Effector memory CD4-positive, alpha-beta T cell (primary cell): Measurements from ENCODE around the gene STON2.

Experiments used
- DNase-seq, 3 donors: peaks; one replicate each; pipeline ENCODE4 v3.0.0-alpha.2; 2020
- H3K27ac ChIP-seq: 2 replicates; pipeline ENCODE4 v1.7.0; 2013; ENCODE audit warnings: mild to moderate bottlenecking, low read length, moderate library complexity; ENCODE audit not compliant: insufficient read depth, poor library complexity, severe bottlenecking
- H3K27me3 ChIP-seq: replicated peaks from 2 replicates; pipeline ENCODE4 v1.7.0; 2013; ENCODE audit warnings: mild to moderate bottlenecking, low read length; ENCODE audit not compliant: insufficient read depth, control insufficient read depth, poor library complexity, severe bottlenecking
- H3K36me3 ChIP-seq: 2 replicates; pipeline ENCODE4 v1.7.0; 2013; ENCODE audit warnings: mild to moderate bottlenecking, low read length, moderate library complexity; ENCODE audit not compliant: control insufficient read depth, insufficient read depth
- H3K4me1 ChIP-seq: 2 replicates; pipeline ENCODE4 v1.7.0; 2013; ENCODE audit warnings: low read length, mild to moderate bottlenecking; ENCODE audit not compliant: control insufficient read depth, insufficient read depth, poor library complexity, severe bottlenecking
- H3K4me3 ChIP-seq: 2 replicates; pipeline ENCODE4 v1.7.0; 2013; ENCODE audit warnings: low read length, low read depth, mild to moderate bottlenecking; ENCODE audit not compliant: insufficient read depth, poor library complexity, severe bottlenecking
- H3K9me3 ChIP-seq: 2 replicates; pipeline ENCODE4 v1.7.0; 2013; ENCODE audit warnings: mild to moderate bottlenecking, low read length, moderate library complexity; ENCODE audit not compliant: control insufficient read depth
- total RNA-seq, 3 donors: gene quantifications; one replicate each; lab custom pipeline; 2026; lab: John Stamatoyannopoulos, UW

STON2 gene
- 0 to 0.77 (median 0.09) reads per million in 3 donors for total RNA-seq

DNA sequence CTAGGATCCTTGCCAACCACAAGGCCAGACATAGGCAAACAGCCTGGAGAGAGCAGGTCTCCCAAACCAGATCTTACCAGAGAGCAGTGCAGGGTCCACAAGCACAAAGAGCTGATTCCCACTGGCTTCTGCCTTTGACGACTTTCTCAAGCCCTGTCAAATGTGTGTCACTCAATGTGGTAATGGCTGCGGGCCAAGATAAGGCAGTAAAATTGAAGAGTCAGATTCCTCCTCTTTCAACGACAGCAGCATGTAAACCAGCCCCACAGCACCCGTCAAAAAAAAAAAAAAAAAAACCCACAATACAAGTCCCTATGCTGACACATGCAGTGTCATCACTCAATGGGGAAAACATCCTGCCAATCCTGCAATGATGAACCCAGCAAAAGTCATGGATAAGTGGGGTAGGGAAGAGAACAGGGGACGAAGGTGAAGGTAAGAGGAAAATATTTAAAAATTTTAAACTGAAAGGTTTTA lies at the start of gene STON2:
STON2 (minus strand) TSS at position 123 of the 477 bp plus-strand sequence. CDS start 1,942 bp downstream, outside the sequence.
- no peaks in the 10 kb centered on the region for H3K4me1 ChIP-seq
- H3K27ac ChIP-seq = no peak within 1 kb of the TSS
- H3K27me3 ChIP-seq = no peaks in the 10 kb centered on the region
- no peak for DNase-seq
- no peak within 1 kb of the TSS for H3K4me3 ChIP-seq
- no peaks in the 10 kb centered on the region for H3K36me3 ChIP-seq
- no peaks in the 10 kb centered on the region for H3K9me3 ChIP-seq

- H3K36me3 ChIP-seq = no peaks in the 10 kb centered on the region
- no peaks in the 10 kb centered on the region for H3K27me3 ChIP-seq
- no peak for DNase-seq
- no peak overlapping the region for H3K27ac ChIP-seq
- no peak overlapping the region for H3K4me3 ChIP-seq
- H3K9me3 ChIP-seq = no peaks in the 10 kb centered on the region
- no peaks in the 10 kb centered on the region for H3K4me1 ChIP-seq
Measured at GRCh38 chr14:81449576-81449975, 49.5 kb upstream of the STON2 start.

DNA sequence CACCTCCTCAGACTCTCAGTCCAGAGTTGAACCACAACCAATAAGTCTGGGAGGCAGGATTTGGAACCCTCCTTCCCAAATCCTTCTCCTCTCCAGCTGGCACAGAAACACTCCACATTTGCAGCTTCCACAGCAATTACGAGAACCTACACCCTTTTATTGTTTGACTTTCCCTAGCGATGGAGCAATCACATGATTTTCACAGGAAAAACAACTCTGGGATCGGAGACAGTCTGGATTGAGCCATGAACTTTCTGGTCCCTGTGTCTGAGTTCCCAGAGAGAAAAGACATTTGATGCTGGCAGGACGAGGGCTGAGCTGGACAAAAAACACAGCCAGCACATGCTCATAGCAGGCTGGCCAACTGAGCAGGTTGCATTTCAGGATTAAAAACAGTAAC lies 49.0 kb upstream of the STON2 start:
- Histone ChIP-seq H3K27me3 (no peaks in the 10 kb centered on the region), H3K36me3 (no peaks in the 10 kb centered on the region), H3K27ac (no peak overlapping the region), H3K9me3 (no peaks in the 10 kb centered on the region), H3K4me3 (no peak overlapping the region), H3K4me1 (no peaks in the 10 kb centered on the region)
- no peak for DNase-seq

DNA sequence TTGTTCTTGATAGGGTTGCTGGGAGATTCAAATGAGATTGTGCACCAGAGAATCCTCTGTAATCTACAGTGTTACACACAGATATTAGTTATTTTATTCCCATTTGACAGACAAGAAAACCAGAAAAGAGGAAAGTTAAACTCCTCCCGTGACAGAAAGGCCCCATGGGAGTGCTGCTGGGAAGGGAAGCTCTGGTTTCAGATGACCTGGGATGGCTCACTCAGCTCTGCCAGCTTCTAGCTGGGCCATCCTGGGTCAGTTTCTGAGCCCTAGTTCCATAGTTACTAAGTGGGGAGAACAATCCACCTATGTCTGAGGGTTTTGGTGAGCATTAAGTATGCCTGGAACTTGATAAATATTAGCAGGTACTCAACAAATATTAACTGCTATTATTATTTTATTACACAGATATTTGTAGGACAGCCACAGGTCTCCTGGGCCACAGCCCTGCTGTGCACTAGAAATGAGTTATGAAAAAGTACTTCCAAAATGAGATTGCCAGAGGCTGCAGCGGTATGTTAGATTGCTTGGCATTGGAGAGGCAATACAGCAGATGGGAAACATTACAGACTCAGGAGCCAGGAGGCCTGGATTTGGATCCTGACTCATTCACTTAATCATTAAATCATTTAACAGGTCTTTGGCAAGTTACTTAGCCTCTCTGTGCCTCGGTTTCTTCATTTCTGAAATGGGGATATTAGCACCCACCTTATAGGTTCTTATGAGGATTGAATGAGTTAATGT lies 47.1 kb upstream of the STON2 start:
- Histone ChIP-seq H3K36me3 (no peaks in the 10 kb centered on the region), H3K27ac (no peak overlapping the region), H3K4me3 (no peak overlapping the region), H3K27me3 (no peaks in the 10 kb centered on the region), H3K9me3 (no peaks in the 10 kb centered on the region), H3K4me1 (no peaks in the 10 kb centered on the region)
- no peak for DNase-seq

DNA sequence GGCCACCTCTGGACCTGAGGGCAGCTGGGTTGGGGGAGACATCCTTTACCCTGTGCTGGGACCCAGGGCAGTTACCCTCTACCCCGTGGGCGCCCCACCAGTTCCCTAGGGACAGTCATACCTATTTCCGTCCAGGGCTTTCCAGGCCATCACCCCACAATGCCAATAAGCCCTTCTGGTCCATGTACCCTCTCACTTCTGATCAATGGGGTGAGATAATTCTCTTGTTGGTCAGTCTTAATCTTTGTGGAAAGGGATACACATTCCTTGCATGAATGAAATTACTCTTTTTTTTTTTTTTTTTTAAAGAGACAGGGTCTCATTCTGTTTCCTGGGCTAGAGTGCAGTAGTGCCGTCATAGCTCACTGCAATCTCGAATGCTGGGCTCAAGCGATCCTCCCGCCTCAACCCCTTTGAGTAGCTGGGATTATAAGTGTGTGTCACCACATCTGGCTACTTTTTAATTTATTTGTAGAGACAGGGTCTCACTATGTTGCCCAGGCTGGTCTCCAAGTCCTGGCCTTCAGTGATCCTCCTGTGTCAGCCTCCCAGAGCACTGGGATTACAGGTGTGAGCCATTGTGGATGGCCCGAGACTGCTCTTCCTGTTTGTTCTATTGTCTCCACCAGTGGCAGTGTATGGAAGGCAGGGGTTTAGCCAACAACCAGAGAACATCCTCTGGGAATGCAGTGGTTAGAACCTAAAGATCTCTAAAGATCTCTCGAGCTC lies 46.3 kb upstream of the STON2 start:
- Histone ChIP-seq H3K4me1 (no peaks in the 10 kb centered on the region), H3K36me3 (no peaks in the 10 kb centered on the region), H3K4me3 (no peak overlapping the region), H3K27ac (no peak overlapping the region), H3K9me3 (no peaks in the 10 kb centered on the region), H3K27me3 (no peaks in the 10 kb centered on the region)
- no peak for DNase-seq

GRCh38 chr14:81441626-81442134 lies 41.6 kb upstream of the STON2 start:
- H3K36me3 ChIP-seq = no peaks in the 10 kb centered on the region
- H3K4me1 ChIP-seq = no peaks in the 10 kb centered on the region
- peaks cover 7% of the 10 kb centered on the region for H3K27me3 ChIP-seq
- no peak overlapping the region for H3K4me3 ChIP-seq
- H3K9me3 ChIP-seq = no peaks in the 10 kb centered on the region
- H3K27ac ChIP-seq = no peak overlapping the region
- DNase-seq = no peak

- Histone ChIP-seq H3K27ac (no peak overlapping the region), H3K27me3 (peaks cover 19% of the 10 kb centered on the region)
Measured at GRCh38 chr14:81440041-81440440, 39.9 kb upstream of the STON2 start.

DNA sequence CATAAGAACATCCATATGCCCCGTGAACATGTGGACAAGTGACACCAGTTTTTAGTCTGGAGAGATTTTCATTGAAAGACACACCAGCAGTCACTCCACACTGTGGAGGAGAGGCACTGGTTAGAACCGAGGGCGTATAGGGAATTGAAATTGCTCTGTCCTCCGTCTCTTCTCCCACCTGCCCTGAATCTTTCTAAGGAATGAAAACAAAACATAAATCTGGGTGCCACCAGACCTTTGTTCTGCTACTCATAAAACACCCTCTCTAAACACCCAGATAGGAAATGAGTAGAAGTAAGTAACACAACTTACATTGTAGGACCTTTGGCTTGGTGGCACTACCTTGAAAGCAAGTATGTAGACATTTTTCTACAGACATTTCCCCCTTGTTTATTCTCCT lies 37.1 kb upstream of the STON2 start:
- Histone ChIP-seq H3K36me3 (no peaks in the 10 kb centered on the region), H3K27me3 (peaks cover 26% of the 10 kb centered on the region)

More at GRCh38 chr14:81440041-81440440, 39.9 kb upstream of the STON2 start:
- DNase-seq = no peak
- Histone ChIP-seq H3K36me3 (no peaks in the 10 kb centered on the region), H3K4me3 (no peak overlapping the region), H3K9me3 (no peaks in the 10 kb centered on the region), H3K4me1 (peaks cover 9% of the 10 kb centered on the region)

GRCh38 chr14:81436296-81437138 lies 36.4 kb upstream of the STON2 start:
- no peak for DNase-seq
- no peaks in the 10 kb centered on the region for H3K9me3 ChIP-seq
- H3K36me3 ChIP-seq = no peaks in the 10 kb centered on the region
- H3K27me3 ChIP-seq = peaks cover 26% of the 10 kb centered on the region
- H3K4me1 ChIP-seq = peaks cover 10% of the 10 kb centered on the region
- H3K4me3 ChIP-seq = peak overlapping the region; percentile 53
- no peak overlapping the region for H3K27ac ChIP-seq

More for the DNA sequence above, 37.1 kb upstream of the STON2 start:
- peaks cover 10% of the 10 kb centered on the region for H3K4me1 ChIP-seq
- no peak overlapping the region for H3K4me3 ChIP-seq
- no peak overlapping the region for H3K27ac ChIP-seq
- no peaks in the 10 kb centered on the region for H3K9me3 ChIP-seq
- DNase-seq = no peak
